Thymus (tissue), 11 donors: ENCODE results near the gene MECP2. TPM values are rescaled to one million over a fixed set of nuclear protein-coding genes. Genes with fewer than 3 reads are reported as not detected.

Experiments used
- DNase-seq, 9 donors: peaks; one replicate each; pipeline ENCODE4 v3.0.0-alpha.2; 2013; ENCODE audit warnings: low spot score in 9 of 9, low read depth in 6 of 9, missing footprints in 1 of 9
- H3K27ac ChIP-seq, 2 donors: one replicate each; pipeline ENCODE4 v1.5.1; 2013; ENCODE audit warnings: control low read depth in 1 of 2, low read depth in 1 of 2, low read length in 1 of 2, mild to moderate bottlenecking in 1 of 2, moderate library complexity in 1 of 2
- H3K27me3 ChIP-seq, 2 donors: one replicate each; pipeline ENCODE4 v1.5.1; 2013; ENCODE audit warnings: low read length in 1 of 2; ENCODE audit not compliant: control insufficient read depth in 2 of 2, insufficient read depth in 1 of 2
- H3K36me3 ChIP-seq, 2 donors: one replicate each; pipeline ENCODE4 v1.5.1; 2013; ENCODE audit warnings: low read length in 1 of 2, mild to moderate bottlenecking in 1 of 2, moderate library complexity in 1 of 2; ENCODE audit not compliant: control insufficient read depth in 2 of 2, insufficient read depth in 2 of 2
- H3K4me1 ChIP-seq, 2 donors: one replicate each; pipeline ENCODE4 v1.5.1; 2013; ENCODE audit warnings: low read length in 2 of 2; ENCODE audit not compliant: control insufficient read depth in 2 of 2, insufficient read depth in 2 of 2
- H3K4me3 ChIP-seq, 2 donors: one replicate each; pipeline ENCODE4 v1.5.1; 2013; ENCODE audit warnings: low read length in 2 of 2, control low read depth in 1 of 2, mild to moderate bottlenecking in 1 of 2
- H3K9me3 ChIP-seq, 2 donors: one replicate each; pipeline ENCODE4 v1.5.1; 2013; ENCODE audit warnings: low read length in 1 of 2, mild to moderate bottlenecking in 1 of 2; ENCODE audit not compliant: control insufficient read depth in 2 of 2, insufficient read depth in 1 of 2
- WGBS: extraction: QIAGEN DNeasy Blood & Tissue Kit; methylation state at CpG from one replicate; pipeline ENCODE4 v1.1.7; 2013; 5-methylcytosine and 5-hydroxymethylcytosine counted together
- polyA plus RNA-seq: library from polyadenylated mRNA; stranded (reverse); fragments of 200-250 nt; gene quantifications from one replicate; pipeline ENCODE4 v1.2.3, GENCODE V29; 2013
- total RNA-seq: library from RNA; stranded (reverse); fragments of 120-200 nt; gene quantifications from one replicate; pipeline ENCODE4 v1.2.4, GENCODE V29; 2013
- donor health status: healthy.

The MECP2 gene
- total and polyA plus RNA-seq, 2 donors, result 22.1 to 24.6 TPM

DNA sequence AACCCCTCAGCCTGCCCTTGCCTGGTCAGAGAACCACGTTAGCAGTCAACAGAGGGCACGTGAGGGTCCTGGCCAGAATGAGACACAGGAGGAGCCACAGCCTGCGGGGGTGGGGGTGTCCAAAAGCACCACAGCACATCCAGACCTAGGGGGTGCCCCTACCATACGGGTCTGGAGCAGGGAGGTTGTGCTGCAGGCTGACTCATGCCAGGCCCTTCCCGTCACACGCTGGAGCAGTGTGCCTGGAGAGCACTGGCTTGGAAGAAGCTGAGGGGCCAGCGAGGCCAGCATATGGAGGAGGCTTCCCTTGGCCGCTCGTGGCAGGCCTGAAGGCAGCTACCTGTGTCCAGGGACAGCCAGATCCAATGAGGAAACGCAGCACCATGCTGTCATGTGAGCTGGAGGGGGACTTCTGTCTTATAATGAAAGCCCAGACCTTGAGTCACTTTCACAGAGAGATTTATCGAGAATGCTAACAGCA, 76.3 kb downstream of the MECP2 start:
- WGBS, result 80% methylated on average over 11 of the region's 11 CpGs
- no peak overlapping the region for H3K4me3 ChIP-seq

DNA sequence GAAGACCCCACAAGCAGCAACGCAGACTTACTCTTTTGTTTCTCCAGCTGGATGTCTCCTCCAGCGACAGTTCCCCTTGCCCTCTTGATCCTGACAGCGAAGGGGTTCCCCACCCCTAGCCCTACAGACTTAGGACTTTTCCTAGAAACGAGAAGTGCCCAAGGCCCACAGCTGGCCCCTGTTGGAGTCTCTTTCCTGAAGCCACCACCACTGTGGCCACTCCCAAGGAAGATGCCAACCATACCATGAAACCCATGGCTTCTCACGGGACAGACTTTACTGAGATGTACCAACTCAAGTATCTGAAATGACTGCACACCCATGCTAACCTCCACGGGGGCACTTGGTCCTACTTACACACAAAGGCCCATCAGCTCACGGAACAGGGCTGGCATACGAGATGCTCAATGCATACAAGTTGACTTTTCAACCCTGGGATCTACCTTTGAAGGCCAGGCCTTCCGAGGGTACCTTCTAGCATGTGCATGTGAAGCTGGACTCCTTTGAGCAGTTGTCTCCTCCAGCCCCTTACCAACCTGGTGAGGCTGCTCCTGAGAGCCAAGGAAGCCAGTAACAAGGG, 76.9 kb downstream of the MECP2 start:
- Histone ChIP-seq H3K4me1 (peaks cover 4 to 25% of the 10 kb centered on the region in 2 donors), H3K9me3 (no peaks in the 10 kb centered on the region), H3K4me3 (peak overlapping the region; percentile 58 to 69), H3K36me3 (peaks cover 24 to 26% of the 10 kb centered on the region in 2 donors), H3K27ac (peak overlapping the region; percentile 72 to 86), H3K27me3 (peaks cover 0 to 12% of the 10 kb centered on the region in 2 donors)
- WGBS, result 37% methylated on average over 9 of the region's 9 CpGs
- peak in 1 of 9 donors; percentile 19 for DNase-seq

More for the DNA sequence above, 76.3 kb downstream of the MECP2 start:
- H3K36me3 ChIP-seq, result peaks cover 19 to 22% of the 10 kb centered on the region in 2 donors
- H3K9me3 ChIP-seq, result no peaks in the 10 kb centered on the region
- no peak overlapping the region for H3K27ac ChIP-seq
- no peak for DNase-seq
- peaks cover 0 to 12% of the 10 kb centered on the region in 2 donors for H3K27me3 ChIP-seq
- peaks cover 4 to 23% of the 10 kb centered on the region in 2 donors for H3K4me1 ChIP-seq

DNA sequence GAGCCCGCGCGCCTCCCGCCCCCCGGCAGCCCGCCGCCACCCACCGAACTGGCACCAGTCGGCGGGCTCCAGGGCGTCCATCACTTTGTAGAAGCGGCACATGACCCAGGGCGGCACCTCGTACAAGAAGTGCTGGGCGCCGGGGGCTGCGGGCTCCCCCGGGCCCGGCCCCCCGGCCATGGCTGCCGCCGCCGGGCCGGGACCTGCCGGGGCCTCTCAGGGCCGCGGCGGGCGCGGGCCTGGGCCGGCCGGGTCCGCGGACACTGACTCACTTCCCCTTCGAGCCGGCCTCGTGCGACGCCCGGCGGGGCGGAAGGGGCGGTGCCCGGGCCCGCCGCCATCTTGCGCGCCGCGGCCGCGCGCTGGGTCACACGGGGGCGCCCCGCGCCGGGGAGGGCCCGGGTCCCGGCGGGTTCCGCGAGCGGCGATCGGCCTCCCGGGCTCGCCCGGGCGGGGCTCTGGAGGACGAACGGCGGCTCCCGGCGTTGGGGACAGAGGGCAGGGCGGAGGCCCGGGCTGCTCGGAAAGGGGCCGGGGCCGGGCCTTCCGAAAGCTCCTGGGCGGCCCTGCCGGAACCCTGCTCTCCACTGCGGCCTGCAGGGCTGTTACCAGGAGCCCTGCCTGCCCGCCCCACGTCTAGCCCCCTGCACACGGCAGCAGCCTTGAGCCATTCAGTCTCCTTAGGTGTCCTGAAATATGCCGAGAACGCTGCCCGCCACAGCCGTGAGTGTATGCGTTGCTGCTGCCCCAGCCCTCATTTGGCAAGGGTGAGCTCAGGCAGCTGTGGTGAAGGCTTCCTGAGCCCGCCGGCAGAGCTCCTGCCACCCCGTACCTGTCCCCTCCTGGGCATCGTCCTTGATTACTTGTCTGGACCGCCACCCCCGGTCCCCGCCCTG, 77.6 kb downstream of the MECP2 start, which contains the start of gene IRAK1:
TSS of gene IRAK1 (minus strand) at position 270 of the 896 bp plus-strand sequence. CDS start at position 180, 90 bp downstream.
- H3K27ac ChIP-seq, result peak within 1 kb of the TSS; percentile 72 to 86
- WGBS, result 1% methylated on average over 96 of the region's 99 CpGs
- H3K9me3 ChIP-seq, result no peaks in the 10 kb centered on the region
- peaks cover 28 to 33% of the 10 kb centered on the region in 2 donors for H3K36me3 ChIP-seq
- peak within 1 kb of the TSS; percentile 58 to 69 for H3K4me3 ChIP-seq
- peaks cover 0 to 12% of the 10 kb centered on the region in 2 donors for H3K27me3 ChIP-seq
- peak in 3 of 9 donors; percentile 24 to 52 (median 42) for DNase-seq
- H3K4me1 ChIP-seq, result peaks cover 4 to 28% of the 10 kb centered on the region in 2 donors

DNA sequence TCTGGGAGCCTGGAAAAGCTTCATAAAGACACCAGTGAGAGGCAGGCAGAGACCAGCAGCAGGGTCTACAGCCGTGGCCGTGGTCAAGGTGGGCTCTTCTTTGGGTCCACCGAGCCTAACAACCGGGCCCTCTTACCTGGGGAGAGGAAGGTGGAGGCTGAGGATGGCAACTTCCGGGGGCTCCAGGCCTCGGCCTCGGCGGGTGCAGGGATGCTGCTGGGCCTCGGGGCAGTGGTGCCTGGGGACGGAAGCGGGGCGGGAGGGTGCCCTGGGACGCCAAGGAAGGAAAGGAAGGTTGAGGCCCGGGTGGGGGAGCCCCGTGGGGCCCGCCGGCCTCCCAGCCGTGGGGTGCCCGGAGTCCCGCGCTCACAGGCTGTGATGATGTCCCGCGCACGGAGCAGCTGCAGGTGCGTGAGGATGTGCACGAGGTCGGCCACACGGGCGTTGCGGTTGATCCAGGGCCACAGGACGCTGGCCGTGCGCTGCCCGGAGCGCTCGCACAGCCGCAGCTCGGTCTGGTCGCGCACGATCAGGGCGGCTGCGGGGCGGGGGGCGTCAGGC, 78.4 kb downstream of the MECP2 start:
- DNase-seq, result peak in 1 of 9 donors; percentile 35
- peaks cover 28 to 36% of the 10 kb centered on the region in 2 donors for H3K36me3 ChIP-seq
- H3K9me3 ChIP-seq, result no peaks in the 10 kb centered on the region
- H3K27ac ChIP-seq, result peak overlapping the region in 1 of 2 donors; percentile 79
- H3K4me1 ChIP-seq, result peaks cover 4 to 30% of the 10 kb centered on the region in 2 donors
- peaks cover 0 to 10% of the 10 kb centered on the region in 2 donors for H3K27me3 ChIP-seq
- WGBS, result under 1% methylated on average over 44 of the region's 45 CpGs
- peak overlapping the region; percentile 49 to 69 for H3K4me3 ChIP-seq

DNA sequence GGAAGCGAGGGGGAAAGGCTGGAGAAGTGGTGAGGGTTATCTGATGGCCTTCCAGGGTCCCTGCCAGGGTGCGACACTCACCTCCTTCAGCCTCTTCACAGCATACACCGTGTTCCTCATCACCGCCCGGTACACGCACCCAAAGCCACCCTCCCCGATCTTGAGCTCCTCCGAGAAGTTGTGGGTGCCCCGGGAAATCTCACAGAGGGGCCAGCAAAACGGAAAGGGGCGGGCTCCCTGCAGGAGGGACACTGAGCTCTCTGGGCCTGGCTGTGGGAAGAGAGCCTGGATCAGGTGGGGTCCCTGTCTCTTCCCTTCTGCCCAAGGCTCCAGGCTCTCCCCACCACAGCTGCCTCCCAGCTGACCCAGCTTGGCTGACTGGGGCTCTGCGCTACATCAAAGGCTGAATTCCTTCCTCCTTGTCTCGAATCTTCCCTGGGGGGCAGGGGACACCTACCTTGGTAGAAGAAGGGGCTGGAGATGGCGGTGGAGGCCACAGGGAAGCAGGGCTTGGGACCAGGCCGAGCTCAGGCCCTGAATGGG, 78.9 kb downstream of the MECP2 start:
- H3K4me1 ChIP-seq, result peaks cover 4 to 34% of the 10 kb centered on the region in 2 donors
- H3K4me3 ChIP-seq, result peak overlapping the region; percentile 49 to 69
- H3K9me3 ChIP-seq, result no peaks in the 10 kb centered on the region
- peaks cover 28 to 38% of the 10 kb centered on the region in 2 donors for H3K36me3 ChIP-seq
- no peak for DNase-seq
- WGBS, result 73% methylated on average over 15 of the region's 15 CpGs
- H3K27ac ChIP-seq, result peak overlapping the region in 1 of 2 donors; percentile 46
- peaks cover 0 to 9% of the 10 kb centered on the region in 2 donors for H3K27me3 ChIP-seq

DNA sequence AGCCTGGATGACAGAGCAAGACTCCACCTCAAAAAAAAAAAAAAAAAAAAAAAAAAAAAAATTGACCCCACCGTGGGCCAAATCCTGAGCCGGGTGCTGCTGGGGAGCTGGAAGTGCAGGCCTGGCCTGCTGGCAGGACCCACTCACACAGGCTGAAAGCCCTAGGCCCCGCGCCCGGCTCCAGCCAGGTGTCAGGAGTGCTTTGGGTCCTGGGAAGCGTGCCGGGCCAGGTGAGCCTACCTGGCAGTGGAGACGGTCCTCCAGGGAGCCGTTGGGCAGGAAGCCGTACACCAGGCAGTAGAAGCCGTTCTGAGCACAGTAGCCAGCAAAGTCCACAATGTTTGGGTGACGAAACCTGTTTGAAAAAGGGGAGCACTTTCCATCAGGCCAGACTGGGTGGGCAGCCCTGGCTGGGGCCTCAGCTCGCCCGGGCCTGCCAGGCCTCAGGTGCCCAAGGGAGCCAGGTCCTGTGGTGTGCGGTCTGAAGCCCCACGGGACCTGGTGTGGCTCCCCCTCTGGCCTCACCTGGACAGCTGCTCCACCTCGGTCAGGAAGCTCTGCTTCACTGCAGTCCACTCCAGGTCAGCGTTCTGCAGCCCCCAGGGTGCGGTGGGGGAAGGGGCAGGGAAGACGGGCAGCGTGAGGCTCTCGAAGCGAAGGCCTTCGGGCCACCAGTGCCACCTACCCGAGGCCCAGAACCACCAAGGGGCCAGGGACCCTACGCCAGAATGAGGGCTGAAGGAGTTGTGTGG, 79.6 kb downstream of the MECP2 start:
- H3K4me3 ChIP-seq, result no peak overlapping the region
- peak overlapping the region in 1 of 2 donors; percentile 31 for H3K27ac ChIP-seq
- peaks cover 6 to 40% of the 10 kb centered on the region in 2 donors for H3K4me1 ChIP-seq
- H3K36me3 ChIP-seq, result peaks cover 30 to 45% of the 10 kb centered on the region in 2 donors
- H3K27me3 ChIP-seq, result peaks cover 0 to 6% of the 10 kb centered on the region in 2 donors
- DNase-seq, result no peak
- WGBS, result 96% methylated on average over 26 of the region's 26 CpGs
- H3K9me3 ChIP-seq, result no peaks in the 10 kb centered on the region

DNA sequence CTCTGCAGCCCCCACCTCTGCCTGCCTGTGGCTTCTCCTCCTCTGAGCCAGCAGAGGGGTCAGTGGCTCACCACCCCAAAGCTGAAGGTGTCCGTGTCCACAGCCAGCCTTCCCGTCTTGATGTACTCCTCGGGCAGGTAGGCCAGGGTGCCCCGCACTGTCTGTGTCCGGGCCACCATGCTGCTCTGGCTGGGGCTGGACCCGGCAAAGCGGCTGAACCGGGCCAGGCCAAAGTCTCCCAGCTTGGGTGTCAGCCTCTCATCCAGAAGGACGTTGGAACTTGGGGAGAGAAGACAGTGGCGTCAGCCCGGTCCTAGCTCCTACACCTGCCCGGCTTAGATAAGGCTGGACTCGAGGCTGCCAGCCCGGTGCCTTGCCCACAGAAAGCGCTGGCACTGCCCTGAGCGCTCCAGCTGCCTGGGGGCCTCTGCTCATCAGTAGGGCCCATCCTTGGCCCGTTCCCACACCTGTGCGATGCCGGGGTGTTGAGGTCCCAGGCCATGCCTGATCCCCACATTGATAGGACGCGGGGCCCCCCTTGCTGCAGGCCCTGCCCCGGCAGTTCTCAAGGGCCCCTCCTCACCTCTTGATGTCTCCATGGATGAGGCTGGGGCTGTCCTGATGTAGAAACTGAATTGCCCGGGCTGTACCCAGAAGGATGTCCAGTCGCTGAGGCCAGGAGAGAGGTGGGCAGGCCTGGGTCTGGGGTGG, 81.0 kb downstream of the MECP2 start:
- Histone ChIP-seq H3K9me3 (no peaks in the 10 kb centered on the region), H3K36me3 (peaks cover 42 to 56% of the 10 kb centered on the region in 2 donors), H3K27me3 (peaks cover 0 to 6% of the 10 kb centered on the region in 2 donors), H3K4me3 (no peak overlapping the region), H3K27ac (no peak overlapping the region), H3K4me1 (peaks cover 6 to 42% of the 10 kb centered on the region in 2 donors)
- WGBS, result 98% methylated on average over 24 of the region's 24 CpGs
- DNase-seq, result no peak
